Subcutaneous adipose tissue (tissue), 4 donors: Measurements from ENCODE around the gene OLAH. TPM values are rescaled to one million over a fixed set of nuclear protein-coding genes. Genes with fewer than 3 reads are reported as not detected.

Source experiments
- CTCF ChIP-seq: fragments of 450-650 bp; IDR thresholded peaks from one replicate; pipeline ENCODE4 v1.5.1; 2016; ENCODE audit warnings: low read depth, mild to moderate bottlenecking, control low read depth, antibody characterized with exemption, moderate library complexity
- total RNA-seq, 4 donors: library from RNA; depleted of rRNA; stranded (reverse); fragments of >200 nt; gene quantifications; one replicate each; pipeline ENCODE4 v1.1.0, GENCODE V29; 2016

OLAH gene
- total RNA-seq, 4 donors from 2014 or later: 0.38 to 1.3 (median 0.51) TPM; not detected in 1

GRCh38 chr10:15084502-15084922, 40.8 kb downstream of the OLAH start:
- TF ChIP-seq CTCF: no peak

- TF ChIP-seq CTCF: no peak
Observed at GRCh38 chr10:15088428-15089261, 44.9 kb downstream of the OLAH start, which contains the start of gene ACBD7. ACBD7 (minus strand) TSS chr10:15088776; CDS start chr10:15088728, 48 bp downstream.

- TF ChIP-seq CTCF: no peak
Observed at GRCh38 chr10:15091418-15091817, 47.7 kb downstream of the OLAH start.

GRCh38 chr10:15092855-15093408, 49.2 kb downstream of the OLAH start:
- no peak for TF ChIP-seq CTCF

- no peak for TF ChIP-seq CTCF
Observed at GRCh38 chr10:15096661-15097010, 52.9 kb downstream of the OLAH start.

- no peak for TF ChIP-seq CTCF
Observed at GRCh38 chr10:15097011-15097812, 53.5 kb downstream of the OLAH start, which contains the start of gene RPP38. RPP38 (plus strand) TSS chr10:15097355; CDS start chr10:15103315, 5,960 bp downstream.

- TF ChIP-seq CTCF: no peak
Observed at GRCh38 chr10:15099886-15100285, 56.1 kb downstream of the OLAH start.
